GM19043 (cell line): ENCODE data around the gene COG2.
"Not testable (repeated sequence)": the region's sequence is repeated elsewhere in the genome, so short reads cannot be mapped to it uniquely, and the experiment has no call there.

ENCODE experiments used
- ATAC-seq: cut with Tn5 transposase; IDR thresholded peaks from one replicate; pipeline ENCODE4 v1.9.1; 2021; ENCODE audit warnings: low read depth; ENCODE audit not compliant: unreplicated experiment

COG2 gene, protein sequence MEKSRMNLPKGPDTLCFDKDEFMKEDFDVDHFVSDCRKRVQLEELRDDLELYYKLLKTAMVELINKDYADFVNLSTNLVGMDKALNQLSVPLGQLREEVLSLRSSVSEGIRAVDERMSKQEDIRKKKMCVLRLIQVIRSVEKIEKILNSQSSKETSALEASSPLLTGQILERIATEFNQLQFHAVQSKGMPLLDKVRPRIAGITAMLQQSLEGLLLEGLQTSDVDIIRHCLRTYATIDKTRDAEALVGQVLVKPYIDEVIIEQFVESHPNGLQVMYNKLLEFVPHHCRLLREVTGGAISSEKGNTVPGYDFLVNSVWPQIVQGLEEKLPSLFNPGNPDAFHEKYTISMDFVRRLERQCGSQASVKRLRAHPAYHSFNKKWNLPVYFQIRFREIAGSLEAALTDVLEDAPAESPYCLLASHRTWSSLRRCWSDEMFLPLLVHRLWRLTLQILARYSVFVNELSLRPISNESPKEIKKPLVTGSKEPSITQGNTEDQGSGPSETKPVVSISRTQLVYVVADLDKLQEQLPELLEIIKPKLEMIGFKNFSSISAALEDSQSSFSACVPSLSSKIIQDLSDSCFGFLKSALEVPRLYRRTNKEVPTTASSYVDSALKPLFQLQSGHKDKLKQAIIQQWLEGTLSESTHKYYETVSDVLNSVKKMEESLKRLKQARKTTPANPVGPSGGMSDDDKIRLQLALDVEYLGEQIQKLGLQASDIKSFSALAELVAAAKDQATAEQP

DNA sequence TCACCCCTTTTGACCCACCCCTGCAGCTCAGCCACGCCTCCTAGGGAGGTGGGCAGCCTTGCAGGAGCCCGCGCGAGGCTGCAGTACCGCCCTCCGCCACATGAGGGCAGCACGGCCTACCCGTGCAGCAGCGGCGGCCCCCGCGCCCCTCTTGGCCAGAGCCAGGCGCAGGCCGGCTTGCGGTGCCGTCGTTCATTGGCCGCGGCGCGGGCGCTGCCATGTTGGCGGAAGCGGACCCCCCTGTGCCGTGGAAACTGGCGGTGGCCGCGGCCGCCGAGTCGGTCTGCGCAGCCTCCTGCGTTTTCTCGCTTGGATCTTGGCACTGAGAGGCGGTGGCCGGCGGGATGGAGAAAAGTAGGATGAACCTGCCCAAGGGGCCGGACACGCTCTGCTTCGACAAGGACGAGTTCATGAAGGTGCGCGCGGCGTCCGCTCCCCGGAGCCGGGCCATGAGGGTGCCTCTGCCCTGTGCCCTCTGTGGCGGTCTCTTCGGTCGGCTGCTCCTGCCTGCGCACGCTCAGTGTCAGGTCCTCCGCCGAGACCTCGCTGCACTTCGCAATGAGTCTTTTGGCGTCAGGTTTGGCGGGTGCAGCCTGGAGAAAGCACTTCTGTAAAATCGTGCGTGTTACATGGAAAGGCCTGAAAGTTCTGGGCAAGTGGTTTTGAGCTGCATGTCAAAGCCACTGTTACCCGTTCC lies at the start of gene COG2:
Gene COG2, plus strand, starts transcription at position 219 of the 697 bp plus-strand sequence. Its CDS starts 126 bp downstream, at position 345.
- peak; percentile 92 for ATAC-seq

DNA sequence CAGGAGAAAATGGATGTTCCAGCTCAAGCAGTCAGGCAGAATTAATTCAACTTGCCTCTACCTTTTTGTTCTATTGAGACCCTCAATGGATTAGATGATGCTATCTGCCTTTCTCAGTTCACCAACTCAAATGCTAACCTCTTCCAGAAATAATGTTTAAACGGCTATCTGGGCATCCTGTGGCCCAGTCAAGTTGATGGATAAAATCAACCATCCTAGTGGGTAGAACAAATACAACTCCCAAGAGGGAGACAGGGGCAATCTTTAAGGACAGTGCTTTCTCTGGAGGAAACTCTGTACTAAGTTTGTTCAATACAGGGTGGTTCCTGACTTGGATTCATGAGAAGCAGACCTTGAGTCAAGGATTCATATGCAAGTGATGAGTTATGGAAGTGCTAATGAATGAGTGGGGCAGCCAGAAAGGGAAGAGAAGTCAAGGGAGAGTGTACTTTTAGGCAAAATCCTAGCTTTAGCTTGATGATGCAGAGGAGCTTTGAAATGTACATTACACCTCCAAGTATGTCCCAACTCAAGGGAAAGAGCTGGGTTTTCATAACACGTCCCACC lies 49.4 kb upstream of the COG2 start:
- no peak for ATAC-seq

GRCh38 chr1:230594214-230594773 lies 48.0 kb upstream of the COG2 start:
- ATAC-seq, result no peak

DNA sequence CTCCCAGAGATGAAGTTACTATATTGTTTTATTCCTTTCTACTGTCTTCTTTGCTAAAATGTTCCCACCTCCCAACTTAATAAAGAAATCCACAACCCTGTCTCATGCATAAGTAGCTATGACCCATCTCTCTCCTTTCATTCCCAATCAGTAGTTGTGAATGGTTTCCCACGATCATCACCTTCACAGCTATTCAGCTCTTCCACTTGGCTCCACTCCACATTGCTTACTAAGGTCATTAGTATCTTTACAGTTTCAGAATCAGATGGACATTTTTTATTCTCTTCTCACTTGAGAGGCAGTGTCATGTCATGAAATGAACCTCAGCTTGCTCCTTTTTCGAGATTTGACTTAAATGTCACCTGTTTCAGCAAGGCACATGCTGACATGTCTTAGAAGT lies 47.1 kb upstream of the COG2 start:
- no peak for ATAC-seq

- no peak for ATAC-seq
Measured at GRCh38 chr1:230596306-230596705, 46.0 kb upstream of the COG2 start.

GRCh38 chr1:230598745-230599144 lies 43.5 kb upstream of the COG2 start:
- no peak for ATAC-seq

GRCh38 chr1:230599926-230600656 lies 42.2 kb upstream of the COG2 start:
- no peak for ATAC-seq

DNA sequence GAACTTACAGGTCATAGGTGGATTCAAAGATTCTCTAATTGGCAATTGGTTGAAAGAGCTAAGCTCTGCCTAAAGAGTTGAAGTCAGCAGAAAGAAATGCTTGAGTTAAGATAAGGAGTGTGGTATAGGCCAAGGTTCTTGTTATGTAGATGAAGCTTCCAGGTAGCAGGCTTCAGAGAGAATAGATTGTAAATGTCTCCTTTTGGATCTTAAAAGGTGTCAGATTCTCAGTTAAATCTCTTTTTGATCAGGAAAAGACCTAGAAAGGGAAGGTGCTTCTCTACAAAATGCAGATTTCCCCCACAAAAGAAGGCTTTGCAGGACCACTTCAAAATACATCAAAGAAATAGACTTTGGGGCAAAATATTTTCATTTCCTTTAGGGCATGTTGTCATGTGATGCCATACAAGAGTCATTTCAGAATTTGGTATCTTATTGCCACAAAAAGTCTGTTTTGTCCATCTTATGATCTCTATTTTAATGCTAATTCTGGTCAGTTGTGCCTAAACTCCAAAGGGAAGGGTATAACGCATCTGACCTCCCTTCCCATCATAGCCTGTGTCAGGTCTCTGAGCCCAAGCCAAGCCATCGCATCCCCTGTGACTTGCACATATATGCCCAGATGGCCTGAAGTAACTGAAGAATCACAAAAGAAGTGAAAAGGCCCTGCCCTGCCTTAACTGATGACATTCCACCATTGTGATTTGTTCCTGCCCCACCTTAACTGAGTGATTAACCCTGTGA lies 41.5 kb upstream of the COG2 start:
- not testable (repeated sequence) for ATAC-seq

DNA sequence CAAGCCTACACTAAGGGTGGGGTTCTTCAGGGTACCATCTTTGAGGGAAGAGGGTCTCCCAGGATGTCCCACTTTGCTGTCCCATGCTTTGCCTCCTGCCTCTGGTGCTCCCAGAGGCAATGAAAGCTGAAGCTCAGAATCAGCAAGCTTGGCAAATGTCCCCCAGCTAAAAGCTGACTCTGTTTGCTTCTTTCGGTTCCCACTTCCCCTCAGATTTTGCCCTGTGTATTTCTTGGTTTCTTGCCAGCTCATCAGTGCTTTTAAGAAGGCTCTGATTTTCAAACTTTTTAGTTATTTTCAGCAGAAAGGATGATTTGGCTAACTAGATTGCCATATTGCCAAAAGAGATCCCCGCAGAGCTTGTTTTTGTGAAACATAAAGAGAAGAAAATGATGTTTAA lies 33.1 kb upstream of the COG2 start:
- ATAC-seq, result no peak

- no peak for ATAC-seq
Measured at GRCh38 chr1:230610589-230610988, 31.7 kb upstream of the COG2 start.

GRCh38 chr1:230611128-230611877 lies 31.0 kb upstream of the COG2 start:
- no peak for ATAC-seq

- no peak for ATAC-seq
Measured at GRCh38 chr1:230611878-230612235, 30.4 kb upstream of the COG2 start.

DNA sequence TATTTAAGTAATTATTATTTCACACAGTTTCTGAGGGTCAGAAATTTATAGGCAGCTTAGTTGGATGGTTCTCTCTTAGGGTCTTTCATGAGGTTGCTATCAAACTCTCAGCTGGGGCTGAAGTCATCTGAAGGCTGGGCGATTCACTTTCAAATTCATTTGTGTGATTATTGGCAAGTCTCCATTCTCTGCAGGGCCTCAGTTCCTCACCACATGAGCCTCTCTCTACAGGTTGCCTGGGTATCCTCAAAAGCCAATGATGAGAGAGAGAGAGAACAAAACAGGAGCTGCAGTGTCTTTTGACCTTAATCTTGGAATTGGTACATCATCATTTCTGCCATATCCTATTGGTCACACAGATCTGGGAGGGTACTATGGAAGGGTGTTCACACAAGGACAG lies 29.6 kb upstream of the COG2 start:
- ATAC-seq, result no peak

DNA sequence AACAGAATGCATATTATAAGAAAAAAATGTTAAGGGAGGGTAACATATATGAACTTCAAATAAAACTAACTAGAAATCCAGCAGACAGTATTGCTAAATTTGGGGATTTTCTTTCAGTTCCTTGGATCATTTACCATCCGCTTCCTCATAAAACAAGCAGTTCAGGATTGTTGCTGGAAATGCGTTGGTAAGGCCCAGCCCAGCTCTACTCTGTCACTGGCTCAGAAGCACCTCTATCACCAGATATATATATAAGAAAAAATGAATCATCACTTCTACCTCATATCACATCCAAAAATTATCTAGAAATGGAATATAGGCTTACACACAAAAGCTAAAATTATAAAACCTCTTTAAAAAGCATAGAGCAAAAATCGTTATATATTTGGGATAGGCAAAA lies 28.2 kb upstream of the COG2 start:
- no peak for ATAC-seq

DNA sequence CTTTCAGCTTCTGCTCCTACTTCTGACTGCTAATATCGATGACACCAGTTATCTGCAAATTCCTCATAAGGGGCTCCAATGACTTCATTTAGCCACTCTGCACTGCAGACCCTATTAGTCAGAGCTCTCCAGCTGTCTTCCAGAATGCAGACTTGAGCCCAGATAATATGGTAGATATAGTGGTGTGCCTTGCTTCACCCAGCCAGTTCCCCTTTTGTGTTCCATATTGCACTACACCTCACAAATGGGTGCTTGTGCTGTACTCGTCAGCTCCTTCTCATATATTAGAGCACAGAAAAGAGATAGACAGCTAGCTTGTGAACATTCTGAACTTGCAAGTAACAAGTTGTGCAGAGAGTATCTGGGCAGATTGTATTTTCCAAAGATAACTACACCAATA lies 23.7 kb upstream of the COG2 start:
- ATAC-seq, result no peak

DNA sequence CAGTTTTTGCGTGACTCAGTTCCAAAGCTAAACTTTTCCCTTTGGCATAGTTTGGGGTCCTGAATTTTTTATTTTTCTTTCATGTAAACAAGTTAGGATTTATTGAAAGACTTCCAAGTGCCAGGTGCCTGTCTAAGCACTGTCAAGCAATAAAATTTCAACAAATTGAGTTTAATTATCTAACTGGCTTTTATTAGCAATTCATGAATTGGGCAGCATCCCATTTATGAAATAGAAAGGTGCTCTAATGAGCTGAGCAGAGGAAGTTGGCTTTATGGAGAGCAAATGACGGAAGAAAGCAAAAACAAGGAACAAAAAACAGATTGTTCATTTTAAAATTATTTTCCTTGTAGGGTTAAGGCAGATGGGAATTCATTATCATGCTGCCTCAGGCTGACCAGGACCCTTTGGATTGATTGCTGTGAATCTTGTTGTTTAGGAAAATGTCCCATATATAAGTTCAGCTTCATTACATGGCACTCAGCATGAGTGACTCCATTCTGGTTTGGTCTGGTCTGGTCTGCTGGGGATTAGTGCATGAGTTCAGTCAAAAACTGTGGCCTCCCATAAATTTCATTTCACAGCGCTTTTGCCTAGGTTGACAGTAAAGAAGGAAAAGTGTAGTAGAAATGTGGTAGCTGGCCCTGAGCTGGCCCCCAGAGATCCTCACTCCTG lies 21.5 kb upstream of the COG2 start:
- no peak for ATAC-seq

GRCh38 chr1:230621324-230622030 lies 20.8 kb upstream of the COG2 start:
- no peak for ATAC-seq

- ATAC-seq, result no peak
Measured at GRCh38 chr1:230622151-230622550, 20.1 kb upstream of the COG2 start.
